ENCODE results near the gene PKN1. TPM values are rescaled to one million over a fixed set of nuclear protein-coding genes. Genes with fewer than 3 reads are reported as not detected.

Gene PKN1
- total and polyA plus RNA-seq, 2 experiments from 2014 or later = 47.2 to 128 TPM

DNA sequence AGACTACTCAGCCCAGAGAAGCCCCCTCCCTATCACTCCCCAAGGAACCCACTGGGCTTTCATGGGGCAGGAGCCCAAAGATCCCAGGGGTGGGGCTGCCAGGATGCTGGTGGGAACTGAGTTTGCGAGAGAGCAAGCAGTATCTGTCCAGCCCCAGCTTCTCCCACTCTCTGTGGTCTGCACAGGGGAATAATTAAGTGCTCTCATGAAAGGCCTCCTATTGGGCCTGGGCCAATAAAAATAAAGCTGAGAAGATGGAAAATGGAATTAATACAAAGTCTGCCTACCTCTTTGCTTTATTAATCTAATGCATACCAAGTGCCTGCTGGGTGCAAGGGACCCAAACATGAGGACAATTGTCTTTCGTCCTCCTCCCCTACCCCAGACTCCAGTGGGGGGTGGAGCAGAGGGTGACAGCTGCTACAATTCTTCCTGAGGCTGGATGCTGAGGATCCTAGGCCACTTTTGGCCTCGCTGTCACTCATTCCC lies 19.4 kb upstream of the PKN1 start:
- TF ChIP-seq EZH2 (IDR thresholded peaks at IDR 0.05; ENCODE audit: insufficient read depth, poor library complexity, severe bottlenecking) (no peak), EZH2phosphoT487 (IDR thresholded peaks at IDR 0.05; ENCODE audit: insufficient read depth, low read depth) (no peak)
- Histone ChIP-seq H3K4me3 (no peak overlapping the region), H4K20me1 (ENCODE audit: insufficient read depth) (no peaks in the 10 kb centered on the region), H3K9me2 (ENCODE audit: insufficient read depth) (no peaks in the 10 kb centered on the region), H3K4me2 (ENCODE audit: unreplicated experiment) (no peak overlapping the region), H3F3A (ENCODE audit: insufficient read depth) (peaks cover 13% of the 10 kb centered on the region), H3K36me3 (ENCODE audit: low read depth) (peaks cover 25% of the 10 kb centered on the region; the same call in 1 of the 2 replicates), H3K27me3 (replicated peaks; ENCODE audit: insufficient read depth) (no peaks in the 10 kb centered on the region), H3K4me1 (ENCODE audit: insufficient read depth) (0 out of 2 replicates have a peak, but pooled peaks cover 18% of the 10 kb centered on the region), H3K9me3 (ENCODE audit: low read depth) (no peaks in the 10 kb centered on the region), H3K79me2 (ENCODE audit: insufficient read depth) (peaks cover 81% of the 10 kb centered on the region), H3K27ac (no peak overlapping the region), H3K9ac (no peak overlapping the region), H2AFZ (no peak overlapping the region)
- peak; percentile 47 for DNase-seq
- in situ Hi-C loops (cut with MboI) = no loop called here
- 80 to 82% methylated on average over 3 of the region's 3 CpGs for WGBS, 2 experiments (ENCODE audit: low coverage in 1 of 2, low lambda C conversion rate in 2 of 2, missing lambda C conversion rate in 2 of 2)

DNA sequence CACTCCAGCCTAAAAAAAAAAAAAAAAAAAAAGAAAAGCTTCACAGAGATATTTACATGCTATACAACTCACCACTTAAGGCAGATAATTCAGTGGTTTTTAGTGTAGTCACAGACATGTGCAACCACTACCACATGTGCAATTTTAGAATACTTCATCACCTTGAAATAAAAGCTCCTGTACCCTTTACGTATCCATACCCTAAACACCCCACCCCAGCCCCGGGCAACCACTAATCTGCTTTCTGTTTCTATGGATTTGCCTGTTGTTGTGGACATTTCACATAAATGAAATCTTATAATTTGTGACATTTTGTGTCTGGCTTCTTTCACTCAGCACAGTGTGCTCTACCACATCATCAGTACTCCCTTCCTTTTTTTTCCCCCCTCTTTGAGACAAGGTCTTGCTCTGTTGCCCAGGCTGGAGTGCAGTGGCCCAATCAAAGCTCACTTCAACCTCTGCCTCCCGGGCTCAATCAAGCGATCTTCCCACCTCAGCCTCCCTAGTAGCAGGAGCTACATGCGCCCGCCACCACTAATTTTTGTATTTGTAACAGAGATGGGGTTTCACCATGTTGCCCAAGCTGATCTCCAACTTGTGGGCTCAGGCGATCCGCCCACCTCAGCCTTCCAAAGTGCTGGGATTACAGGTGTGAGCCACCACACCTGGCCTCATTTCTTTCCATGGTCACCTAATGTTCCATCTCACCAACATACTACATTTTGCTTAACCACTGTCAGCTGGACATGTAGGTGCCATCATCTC lies 18.0 kb upstream of the PKN1 start:
- no peak for TF ChIP-seq EZH2 (IDR thresholded peaks at IDR 0.05; ENCODE audit: insufficient read depth, poor library complexity, severe bottlenecking)
- TF ChIP-seq EZH2phosphoT487 (IDR thresholded peaks at IDR 0.05; ENCODE audit: insufficient read depth, low read depth) = no peak
- Histone ChIP-seq H3K4me2 (ENCODE audit: unreplicated experiment) (no peak overlapping the region), H3K27me3 (replicated peaks; ENCODE audit: insufficient read depth) (no peaks in the 10 kb centered on the region), H3K9ac (no peak overlapping the region), H3K36me3 (ENCODE audit: low read depth) (peaks cover 12% of the 10 kb centered on the region; the same call in 1 of the 2 replicates), H3K9me3 (ENCODE audit: low read depth) (no peaks in the 10 kb centered on the region), H3K4me1 (ENCODE audit: insufficient read depth) (0 out of 2 replicates have a peak, but pooled peaks cover 18% of the 10 kb centered on the region), H3K27ac (no peak overlapping the region), H3K4me3 (no peak overlapping the region), H3F3A (ENCODE audit: insufficient read depth) (peaks cover 5% of the 10 kb centered on the region; the same call in 1 of the 2 replicates), H3K9me2 (ENCODE audit: insufficient read depth) (no peaks in the 10 kb centered on the region), H3K79me2 (ENCODE audit: insufficient read depth) (peaks cover 83% of the 10 kb centered on the region), H4K20me1 (ENCODE audit: insufficient read depth) (no peaks in the 10 kb centered on the region), H2AFZ (no peak overlapping the region)
- no peak for DNase-seq
- in situ Hi-C loops (cut with MboI) = no loop called here
- 95 to 96% methylated on average over 8 of the region's 8 CpGs for WGBS, 2 experiments (ENCODE audit: low coverage in 1 of 2, low lambda C conversion rate in 2 of 2, missing lambda C conversion rate in 2 of 2)

DNA sequence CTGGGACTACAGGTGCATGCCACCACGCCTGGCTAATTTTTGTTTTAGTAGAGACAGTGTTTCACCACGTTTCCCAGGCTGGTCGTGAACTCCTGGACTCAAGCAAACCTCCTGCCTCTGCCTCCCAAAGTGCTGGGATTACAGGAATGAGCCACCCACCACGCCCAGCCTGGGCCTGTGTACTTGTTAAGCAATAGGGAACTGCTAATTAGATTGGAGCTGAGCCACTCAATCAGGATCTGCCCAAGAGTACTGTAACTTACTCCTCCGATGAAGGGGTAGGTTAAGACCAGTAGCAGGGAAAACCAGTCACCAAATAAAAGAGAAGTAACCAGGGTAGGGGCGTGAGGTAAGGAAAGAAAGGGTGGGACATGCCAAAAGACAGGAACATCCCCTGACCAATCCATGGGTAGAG lies 16.3 kb upstream of the PKN1 start:
- peak overlapping the region; percentile 91 for H3K4me2 ChIP-seq (ENCODE audit: unreplicated experiment)
- 0 out of 2 replicates have a peak, but pooled peaks cover 18% of the 10 kb centered on the region for H3K4me1 ChIP-seq (ENCODE audit: insufficient read depth)
- no peaks in the 10 kb centered on the region for H3K36me3 ChIP-seq (ENCODE audit: low read depth)
- peak overlapping the region; percentile 18; the same call in 1 of the 2 replicates for H3K9ac ChIP-seq
- no peaks in the 10 kb centered on the region for H4K20me1 ChIP-seq (ENCODE audit: insufficient read depth)
- in situ Hi-C loops (cut with MboI) = no loop called here
- H3F3A ChIP-seq (ENCODE audit: insufficient read depth) = peaks cover 5% of the 10 kb centered on the region; the same call in 1 of the 2 replicates
- peak; percentile 70 for DNase-seq
- H3K79me2 ChIP-seq (ENCODE audit: insufficient read depth) = peaks cover 71% of the 10 kb centered on the region
- no peaks in the 10 kb centered on the region for H3K27me3 ChIP-seq (replicated peaks; ENCODE audit: insufficient read depth)
- peak overlapping the region; percentile 26 for H3K27ac ChIP-seq
- H3K4me3 ChIP-seq = peak overlapping the region; percentile 97; the same call in 1 of the 2 replicates
- H3K9me3 ChIP-seq (ENCODE audit: low read depth) = no peaks in the 10 kb centered on the region
- H3K9me2 ChIP-seq (ENCODE audit: insufficient read depth) = no peaks in the 10 kb centered on the region
- WGBS, 2 experiments (ENCODE audit: low coverage in 1 of 2, low lambda C conversion rate in 2 of 2, missing lambda C conversion rate in 2 of 2) = 22 to 25% methylated on average over 6 of the region's 6 CpGs
- no peak overlapping the region for H2AFZ ChIP-seq
- no peak for TF ChIP-seq EZH2phosphoT487 (IDR thresholded peaks at IDR 0.05; ENCODE audit: insufficient read depth, low read depth)
- TF ChIP-seq EZH2 (IDR thresholded peaks at IDR 0.05; ENCODE audit: insufficient read depth, poor library complexity, severe bottlenecking) = no peak

DNA sequence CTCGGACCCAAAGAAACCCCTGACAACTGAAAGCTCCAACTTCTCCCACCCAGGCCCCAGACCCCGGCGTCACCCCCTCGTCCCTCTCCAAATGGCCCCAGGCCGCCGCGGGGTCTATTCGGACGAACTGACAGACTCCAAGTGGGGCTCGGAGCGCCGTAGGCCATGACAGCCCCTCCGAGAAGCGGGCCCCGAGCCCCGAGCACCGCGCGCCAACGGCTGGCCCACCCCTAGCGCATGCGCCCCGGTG lies 14.3 kb upstream of the PKN1 start:
- TF ChIP-seq EZH2 (IDR thresholded peaks at IDR 0.05; ENCODE audit: insufficient read depth, poor library complexity, severe bottlenecking) (no peak), EZH2phosphoT487 (IDR thresholded peaks at IDR 0.05; ENCODE audit: insufficient read depth, low read depth) (no peak)
- Histone ChIP-seq H3K27me3 (replicated peaks; ENCODE audit: insufficient read depth) (no peaks in the 10 kb centered on the region), H3K9ac (peak overlapping the region; percentile 97), H2AFZ (no peak overlapping the region; the same call in 1 of the 2 replicates), H4K20me1 (ENCODE audit: insufficient read depth) (no peaks in the 10 kb centered on the region), H3F3A (ENCODE audit: insufficient read depth) (peaks cover 5% of the 10 kb centered on the region; the same call in 1 of the 2 replicates), H3K4me2 (ENCODE audit: unreplicated experiment) (peak overlapping the region; percentile 91), H3K79me2 (ENCODE audit: insufficient read depth) (peaks cover 52% of the 10 kb centered on the region), H3K27ac (peak overlapping the region; percentile 98), H3K9me2 (ENCODE audit: insufficient read depth) (no peaks in the 10 kb centered on the region), H3K4me3 (peak overlapping the region; percentile 97), H3K9me3 (ENCODE audit: low read depth) (no peaks in the 10 kb centered on the region), H3K36me3 (ENCODE audit: low read depth) (no peaks in the 10 kb centered on the region), H3K4me1 (ENCODE audit: insufficient read depth) (0 out of 2 replicates have a peak, but pooled peaks cover 18% of the 10 kb centered on the region)
- WGBS, 2 experiments (ENCODE audit: low coverage in 1 of 2, low lambda C conversion rate in 2 of 2, missing lambda C conversion rate in 2 of 2) = 2 to 5% methylated on average over 8 to 15 of the region's 23 CpGs
- in situ Hi-C loops (cut with MboI) = no loop called here
- DNase-seq = peak; percentile 85

All from GM23248 (cell line).